Stimulated activated CD4-positive, alpha-beta T cell treated with anti-CD3 and anti-CD28 coated beads, Interleukin-4, amount 100 ng/mL, for 4 hours (primary cell): ENCODE data around the gene SMYD4.
"Not testable (repeated sequence)": the region's sequence is repeated elsewhere in the genome, so short reads cannot be mapped to it uniquely, and the experiment has no call there.

Experiments
- DNase-seq, 2 experiments: peaks; one replicate each; pipeline ENCODE4 v3.0.0-alpha.2; 2020

Gene SMYD4, protein sequence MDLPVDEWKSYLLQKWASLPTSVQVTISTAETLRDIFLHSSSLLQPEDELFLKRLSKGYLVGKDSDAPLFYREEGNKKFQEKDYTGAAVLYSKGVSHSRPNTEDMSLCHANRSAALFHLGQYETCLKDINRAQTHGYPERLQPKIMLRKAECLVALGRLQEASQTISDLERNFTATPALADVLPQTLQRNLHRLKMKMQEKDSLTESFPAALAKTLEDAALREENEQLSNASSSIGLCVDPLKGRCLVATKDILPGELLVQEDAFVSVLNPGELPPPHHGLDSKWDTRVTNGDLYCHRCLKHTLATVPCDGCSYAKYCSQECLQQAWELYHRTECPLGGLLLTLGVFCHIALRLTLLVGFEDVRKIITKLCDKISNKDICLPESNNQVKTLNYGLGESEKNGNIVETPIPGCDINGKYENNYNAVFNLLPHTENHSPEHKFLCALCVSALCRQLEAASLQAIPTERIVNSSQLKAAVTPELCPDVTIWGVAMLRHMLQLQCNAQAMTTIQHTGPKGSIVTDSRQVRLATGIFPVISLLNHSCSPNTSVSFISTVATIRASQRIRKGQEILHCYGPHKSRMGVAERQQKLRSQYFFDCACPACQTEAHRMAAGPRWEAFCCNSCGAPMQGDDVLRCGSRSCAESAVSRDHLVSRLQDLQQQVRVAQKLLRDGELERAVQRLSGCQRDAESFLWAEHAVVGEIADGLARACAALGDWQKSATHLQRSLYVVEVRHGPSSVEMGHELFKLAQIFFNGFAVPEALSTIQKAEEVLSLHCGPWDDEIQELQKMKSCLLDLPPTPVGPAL

DNA sequence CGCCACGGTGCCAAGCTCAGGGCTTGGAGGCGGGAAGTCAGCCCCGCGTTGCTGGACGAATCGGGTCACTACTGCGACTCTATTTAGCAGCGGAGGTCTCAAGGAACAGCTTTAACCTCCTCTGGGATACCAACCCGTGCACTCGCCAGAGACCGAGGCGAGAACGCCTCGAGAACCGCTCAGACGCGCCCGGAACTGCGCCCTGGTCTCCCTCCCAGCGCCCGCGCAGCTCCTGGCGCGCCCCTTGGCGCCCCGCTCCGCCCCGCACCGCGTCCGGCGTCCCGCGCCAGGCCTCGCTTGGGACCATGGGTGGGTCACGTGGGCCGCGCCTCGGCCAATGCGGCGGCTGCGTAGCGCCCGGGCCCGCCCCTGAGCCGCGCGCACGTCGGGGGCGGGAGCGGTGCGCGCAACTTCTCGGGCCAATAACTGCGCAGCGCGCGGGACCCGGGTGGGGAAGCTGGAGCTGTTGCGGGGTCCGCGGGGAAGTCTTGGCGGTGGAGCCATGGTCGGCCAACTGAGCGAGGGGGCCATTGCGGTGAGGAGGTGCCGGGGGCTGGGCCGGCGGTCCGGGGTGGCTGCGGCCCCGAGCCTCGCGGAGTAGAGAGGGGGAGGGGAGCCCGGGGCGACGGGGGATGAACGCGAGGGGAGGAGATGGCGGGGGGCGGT, at the start of gene SMYD4, which contains the start of gene RPA1:
Gene SMYD4 (minus strand): TSS at position 311 of the 666 bp plus-strand sequence. CDS start 1,908 bp downstream, outside the sequence.
Gene RPA1 (plus strand): TSS at position 414 of the 666 bp plus-strand sequence. CDS start 89 bp downstream, at position 503.
- peak; percentile 82 to 85 for DNase-seq

GRCh38 chr17:1878419-1879121, 48.9 kb upstream of the SMYD4 start:
- DNase-seq, result no peak

GRCh38 chr17:1875597-1875996, 45.9 kb upstream of the SMYD4 start:
- DNase-seq, result no peak

GRCh38 chr17:1873418-1873817, 43.7 kb upstream of the SMYD4 start:
- no peak for DNase-seq

GRCh38 chr17:1872976-1873375, 43.3 kb upstream of the SMYD4 start:
- no peak for DNase-seq

- DNase-seq, result no peak
Observed at GRCh38 chr17:1872254-1872653, 42.6 kb upstream of the SMYD4 start.

DNA sequence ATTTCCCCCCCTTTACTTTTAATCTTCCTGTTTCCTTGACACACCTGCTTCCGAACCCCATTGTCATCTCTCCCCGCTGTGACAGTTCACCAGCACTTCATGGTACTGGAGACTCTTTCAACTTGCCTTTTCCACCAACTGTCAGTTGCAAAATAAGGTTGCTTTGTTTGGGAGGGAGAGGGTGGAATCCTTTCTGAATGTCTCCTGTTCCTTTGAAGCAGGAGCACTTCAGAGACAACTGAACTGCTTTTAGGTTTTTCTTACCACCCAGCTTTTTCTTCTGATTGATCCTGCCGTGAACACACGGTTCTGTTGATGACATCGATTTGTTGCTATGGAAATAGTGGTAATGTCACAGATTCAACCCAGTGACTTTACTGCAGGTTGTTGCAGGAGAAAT, 42.1 kb upstream of the SMYD4 start:
- peak in 1 of 2 experiments; percentile 10 for DNase-seq

DNA sequence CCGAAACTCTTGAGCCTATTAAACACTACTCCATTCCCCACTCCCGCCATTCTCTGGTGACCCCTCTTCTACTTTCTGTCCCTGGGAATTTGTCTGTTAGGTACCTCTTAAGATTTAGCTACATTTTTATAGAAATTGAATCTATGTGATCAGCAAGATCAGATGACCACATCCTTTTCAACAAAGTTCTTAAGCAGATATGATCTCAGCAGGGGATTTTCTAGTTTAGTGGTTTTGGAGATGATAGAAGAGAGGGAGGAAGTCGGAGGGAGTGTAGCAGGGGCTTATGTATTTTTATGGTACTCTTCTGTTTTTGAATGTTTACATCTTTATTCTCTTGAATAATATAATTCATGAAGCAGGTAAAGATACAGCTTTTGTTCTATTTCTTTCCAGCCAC, 40.9 kb upstream of the SMYD4 start:
- no peak for DNase-seq

- DNase-seq, result no peak
Observed at GRCh38 chr17:1868090-1868489, 38.4 kb upstream of the SMYD4 start.

DNA sequence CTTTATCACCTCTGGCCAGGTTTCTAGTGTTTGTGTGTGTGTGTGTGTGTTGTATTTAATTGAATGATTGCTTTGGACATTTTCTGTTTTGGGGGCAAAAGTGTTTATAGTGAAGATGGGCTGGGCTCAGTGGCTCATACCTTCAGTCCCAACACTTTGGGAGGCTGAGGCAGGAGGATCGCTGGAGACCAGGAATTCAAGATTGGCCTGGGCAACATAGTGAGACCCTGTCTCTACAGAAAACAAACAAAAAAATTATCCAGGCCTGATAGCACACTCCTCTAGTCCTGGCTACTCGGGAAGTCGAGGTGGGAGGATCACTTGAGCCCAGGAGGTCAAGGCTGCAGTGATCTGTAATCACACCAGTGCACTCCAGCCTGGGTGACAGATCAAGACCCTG, 37.6 kb upstream of the SMYD4 start:
- no peak for DNase-seq

- peak; percentile 34 to 36 for DNase-seq
Observed at GRCh38 chr17:1865252-1866037, 35.7 kb upstream of the SMYD4 start.

GRCh38 chr17:1861391-1862010, 31.8 kb upstream of the SMYD4 start:
- no peak for DNase-seq

GRCh38 chr17:1860978-1861377, 31.3 kb upstream of the SMYD4 start:
- DNase-seq, result no peak

GRCh38 chr17:1856462-1856861, 26.8 kb upstream of the SMYD4 start:
- not testable (repeated sequence) for DNase-seq

DNA sequence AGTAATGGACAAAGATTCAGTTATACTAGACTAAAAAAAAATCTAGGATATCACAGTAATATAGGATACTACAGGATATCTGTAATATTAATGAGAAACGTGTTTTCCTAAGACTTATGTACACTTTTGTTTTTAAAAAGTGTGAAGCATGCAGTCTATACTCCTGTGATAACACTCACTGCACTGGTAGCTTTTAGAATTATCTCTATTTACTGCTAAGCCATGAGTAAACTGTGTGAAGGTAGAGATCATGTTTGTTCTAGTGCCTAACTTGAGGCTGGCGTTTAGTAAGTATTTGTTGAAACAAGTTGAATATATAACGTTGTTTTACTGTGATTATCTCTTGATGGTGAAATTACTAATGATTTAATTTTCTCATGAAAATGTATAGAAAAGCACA, 24.0 kb upstream of the SMYD4 start:
- no peak for DNase-seq

DNA sequence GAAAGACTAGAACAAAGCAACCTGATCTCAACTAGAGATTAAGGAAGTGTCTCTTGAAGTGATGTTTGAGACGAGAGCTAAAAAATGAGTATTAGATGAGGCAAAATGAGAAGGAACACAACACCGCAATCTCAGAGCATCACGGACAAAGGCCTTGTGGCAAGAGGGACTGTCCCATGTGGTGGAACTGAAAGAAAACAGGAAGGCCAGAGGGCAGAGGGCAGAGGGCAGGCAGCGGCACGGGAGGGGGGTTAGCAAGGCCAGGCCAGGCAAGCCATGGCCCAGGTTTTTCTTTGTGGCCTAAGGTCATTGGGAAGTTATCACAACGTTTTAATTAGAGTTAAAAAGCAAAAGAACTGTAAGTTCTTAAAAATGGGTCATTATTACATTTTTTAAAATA, 22.6 kb upstream of the SMYD4 start:
- no peak for DNase-seq

- DNase-seq, result no peak
Observed at GRCh38 chr17:1847191-1847590, 17.5 kb upstream of the SMYD4 start.

DNA sequence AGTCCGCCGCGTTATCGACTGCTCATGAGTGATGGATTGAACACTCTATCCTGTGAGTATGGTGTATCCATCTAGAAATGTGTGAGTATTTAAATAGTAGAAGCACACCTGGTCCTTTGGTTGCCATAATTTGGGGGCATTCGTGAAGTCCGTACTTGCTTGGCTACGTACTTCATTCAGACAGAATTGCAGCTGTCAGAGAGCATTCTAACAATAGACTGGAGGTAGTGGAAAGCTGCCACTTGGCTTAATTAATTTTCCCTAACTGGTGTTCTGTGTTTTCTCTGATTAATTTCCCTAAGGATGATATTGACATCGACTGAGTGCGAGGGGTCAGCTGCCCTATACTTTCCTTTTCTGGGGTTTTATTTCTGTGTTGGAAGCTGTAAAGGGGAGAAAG, 14.2 kb upstream of the SMYD4 start:
- no peak for DNase-seq

DNA sequence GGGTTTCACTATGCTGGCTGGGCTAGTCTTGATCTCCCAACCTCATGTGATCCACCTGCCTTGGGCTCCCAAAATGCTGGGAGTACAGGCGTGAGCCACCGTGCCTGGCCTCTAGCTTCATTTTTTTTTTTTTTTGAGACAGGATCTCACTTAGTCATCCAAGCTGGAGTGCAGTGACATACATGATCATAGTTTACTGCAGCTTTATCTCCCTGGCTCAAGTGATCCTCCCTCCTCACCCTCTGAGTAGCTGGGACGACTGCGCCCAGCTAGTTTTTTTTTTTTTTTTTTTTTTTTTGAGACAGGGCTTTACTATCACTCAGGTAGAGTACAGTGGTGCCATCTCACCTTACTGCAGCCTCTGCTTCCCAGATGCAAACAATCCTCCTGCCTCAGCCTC, 9.8 kb upstream of the SMYD4 start:
- DNase-seq, result no peak

DNA sequence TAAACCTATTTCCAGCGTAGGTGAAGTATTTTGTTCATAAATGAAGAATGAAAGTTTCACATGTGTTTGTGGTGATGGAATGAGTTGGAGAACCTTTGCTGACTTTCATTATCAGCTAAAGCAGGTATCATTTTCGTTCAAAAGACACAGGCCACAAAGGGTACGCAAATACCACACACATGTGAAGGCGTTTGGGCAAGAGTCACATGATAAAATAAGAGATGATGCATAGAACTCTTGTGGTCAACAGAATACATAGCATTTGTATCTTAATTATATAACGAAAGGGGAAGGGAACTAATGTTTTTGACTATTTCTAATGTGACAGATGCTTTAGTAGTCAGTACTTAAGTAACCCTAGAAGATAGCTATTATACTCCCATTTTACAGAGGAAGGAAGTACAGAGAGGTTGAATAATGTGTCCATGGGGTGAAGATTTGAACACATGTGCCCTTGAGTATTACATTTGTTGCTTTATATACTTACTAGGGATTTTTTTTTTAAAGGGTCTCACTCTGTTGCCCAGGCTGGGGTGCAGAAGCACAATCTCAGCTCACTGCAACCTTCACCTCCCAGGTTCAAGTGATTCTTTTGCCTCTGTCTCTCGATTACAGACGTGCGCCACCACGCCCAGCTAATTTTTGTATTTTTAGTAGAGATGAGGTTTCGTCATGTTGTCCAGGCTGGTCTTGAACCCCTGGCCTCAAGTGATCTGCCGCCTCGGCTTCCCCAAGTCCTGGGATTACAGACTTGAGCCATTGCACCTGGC, 4.9 kb upstream of the SMYD4 start:
- DNase-seq, result peak in 1 of 2 experiments; percentile 9

- DNase-seq, result peak in 1 of 2 experiments; percentile 2
Observed at GRCh38 chr17:1830288-1830687, 586 bp upstream of the SMYD4 start.
